Spleen (tissue), 11 donors: Measurements from ENCODE around the gene LYRM2. TPM values are rescaled to one million over a fixed set of nuclear protein-coding genes. Genes with fewer than 3 reads are reported as not detected.

ENCODE experiments used
- DNase-seq: peaks from one replicate; pipeline ENCODE4 v3.0.0-alpha.2; 2020
- H3K27ac ChIP-seq, 8 donors: fragments of 200-600 bp; sonication (generic) in 7 of 8; 1 replicate in 4 of 8; 2 replicates in 4 of 8; pipeline versions ENCODE4 v1.5.0 to v1.8.0; 2016 to 2021; ENCODE audit warnings: inconsistent platforms in 4 of 8, mild to moderate bottlenecking in 4 of 8, moderate library complexity in 1 of 8
- H3K27me3 ChIP-seq, 7 donors: fragments of 200-600 bp; sonication (generic) in 6 of 7; replicated peaks in 1 of 7; 1 replicate in 4 of 7; 2 replicates in 3 of 7; pipeline versions ENCODE4 v1.5.0 to v1.8.0; 2016 to 2021; ENCODE audit warnings: inconsistent platforms in 3 of 7, mild to moderate bottlenecking in 1 of 7
- H3K36me3 ChIP-seq, 6 donors: fragments of 200-600 bp; sonication (generic) in 5 of 6; 1 replicate in 4 of 6; 2 replicates in 2 of 6; pipeline versions ENCODE4 v1.5.0 to v1.8.0; 2016 to 2021; ENCODE audit warnings: inconsistent platforms in 2 of 6
- H3K4me1 ChIP-seq, 6 donors: fragments of 200-600 bp; sonication (generic) in 5 of 6; 1 replicate in 3 of 6; 2 replicates in 3 of 6; pipeline versions ENCODE4 v1.5.0 to v1.8.0; 2016 to 2021; ENCODE audit warnings: inconsistent platforms in 3 of 6
- H3K4me3 ChIP-seq, 8 donors: fragments of 200-600 bp; sonication (generic) in 7 of 8; 1 replicate in 4 of 8; 2 replicates in 4 of 8; pipeline versions ENCODE4 v1.5.0 to v1.8.0; 2016 to 2021; ENCODE audit warnings: inconsistent platforms in 4 of 8, mild to moderate bottlenecking in 4 of 8, moderate library complexity in 2 of 8
- H3K9me3 ChIP-seq, 8 donors: fragments of 200-600 bp; sonication (generic) in 7 of 8; 1 replicate in 4 of 8; 2 replicates in 4 of 8; pipeline versions ENCODE4 v1.5.0 to v1.8.0; 2016 to 2021; ENCODE audit warnings: inconsistent platforms in 4 of 8
- CTCF ChIP-seq, 11 experiments: fragments of 200-600 bp in 7 of 11; fragments of 450-650 bp in 4 of 11; sonication (generic) in 4 of 11; IDR thresholded peaks in 8 of 11; conservative IDR thresholded peaks in 3 of 11; 1 replicate in 7 of 11; 2 replicates in 4 of 11; pipeline versions ENCODE4 v1.4.0 to v1.8.0; 2016 to 2021; ENCODE audit warnings: antibody characterized with exemption in 11 of 11, inconsistent platforms in 4 of 11, mild to moderate bottlenecking in 1 of 11
- POLR2A ChIP-seq, 3 donors: fragments of 450-650 bp; IDR thresholded peaks; one replicate each; pipeline ENCODE4 v1.5.1; 2017; ENCODE audit warnings: antibody characterized with exemption in 3 of 3, mild to moderate bottlenecking in 1 of 3
- POLR2AphosphoS5 ChIP-seq, 3 donors: sonication (generic); formaldehyde crosslinking; IDR thresholded peaks; one replicate each; pipeline ENCODE4 v1.5.1; 2017; ENCODE audit warnings: antibody characterized with exemption in 3 of 3
- WGBS, 5 donors: extraction: QIAGEN DNeasy Blood & Tissue Kit in 3 of 5; methylation state at CpG; one replicate each; pipeline versions ENCODE4 v1.1.5 to v1.1.7; 2013 to 2018; 5-methylcytosine and 5-hydroxymethylcytosine counted together
- intact Hi-C: fragments of 100-400 bp; cut with DNase I; formaldehyde crosslinking; loops from one replicate; pipeline ENCODE4 v1.15.0; 2023; ENCODE audit warnings: low total_unique reads
- polyA plus RNA-seq, 3 donors: library from polyadenylated mRNA; stranded (reverse); fragments of 200-250 nt; gene quantifications; one replicate each; pipeline ENCODE4 v1.2.1, GENCODE V29; 2013
- total RNA-seq, 7 donors: library from RNA; depleted of rRNA in 3 of 7; stranded (reverse); fragments of >200 nt in 3 of 7; fragmentation: NEBNext Ultra II Directional in 4 of 7; extraction: Animal tissue kit (Norgen Biotek cat#: 25700) in 4 of 7; gene quantifications; one replicate each; pipeline versions ENCODE4 v1.1.0 to v1.2.1, GENCODE V29; 2016 to 2021
- donor health status: healthy with polysubstance abuse.
- donor health status: DM: no; HTN: no; CAD: no; lungs with moderate emphysema.
- donor health status: DM: no; HTN: no; CAD: no.
- donor health status: Bipolar disorder and iron deficiency.
- donor health status: healthy.
- donor health status: DM: no; HTN: no; CAD: no.
- donor health status: DM: yes; HTN: yes; CAD: no.

The LYRM2 gene
- total and polyA plus RNA-seq, 10 donors: 12.7 to 31.8 (median 24.7) TPM

GRCh38 chr6:89678531-89678930, 40.0 kb upstream of the LYRM2 start:
- Histone ChIP-seq H3K27me3 (no peaks in the 10 kb centered on the region), H3K27ac (no peak overlapping the region), H3K4me3 (no peak overlapping the region), H3K4me1 (no peaks in the 10 kb centered on the region), H3K36me3 (peaks cover 8 to 100% (median 95%) of the 10 kb centered on the region in 6 donors), H3K9me3 (no peaks in the 10 kb centered on the region)
- intact Hi-C loops: no loop called here
- no peak for TF ChIP-seq POLR2A (IDR thresholded peaks at IDR 0.05)
- TF ChIP-seq POLR2AphosphoS5 (IDR thresholded peaks at IDR 0.05): no peak
- TF ChIP-seq CTCF (IDR thresholded peaks at IDR 0.05 in 8 of 11, conservative IDR thresholded peaks at IDR 0.05 in 3 of 11): no peak
- no peak for DNase-seq
- 95 to 100% (median 96%) methylated on average over 3 of the region's 3 CpGs for WGBS, 5 donors

GRCh38 chr6:89675949-89676748, 37.6 kb upstream of the LYRM2 start:
- 82 to 89% (median 84%) methylated on average over 7 of the region's 7 CpGs for WGBS, 5 donors
- H3K27me3 ChIP-seq: no peaks in the 10 kb centered on the region
- H3K36me3 ChIP-seq: peaks cover 10 to 100% (median 98%) of the 10 kb centered on the region in 6 donors
- H3K4me1 ChIP-seq: no peaks in the 10 kb centered on the region
- no peaks in the 10 kb centered on the region for H3K9me3 ChIP-seq
- H3K4me3 ChIP-seq: no peak overlapping the region
- DNase-seq: no peak
- H3K27ac ChIP-seq: no peak overlapping the region
- intact Hi-C loops: no loop called here
- TF ChIP-seq CTCF (IDR thresholded peaks at IDR 0.05 in 8 of 11, conservative IDR thresholded peaks at IDR 0.05 in 3 of 11) (no peak), POLR2AphosphoS5 (IDR thresholded peaks at IDR 0.05) (no peak), POLR2A (IDR thresholded peaks at IDR 0.05) (no peak)

- Histone ChIP-seq H3K4me3 (no peak overlapping the region), H3K27me3 (no peaks in the 10 kb centered on the region), H3K4me1 (no peaks in the 10 kb centered on the region), H3K9me3 (no peaks in the 10 kb centered on the region), H3K36me3 (peaks cover 14 to 100% (median 88%) of the 10 kb centered on the region in 6 donors), H3K27ac (no peak overlapping the region)
- no peak for DNase-seq
- WGBS, 5 donors: 94 to 99% (median 95%) methylated on average over 7 of the region's 7 CpGs
- TF ChIP-seq POLR2AphosphoS5 (IDR thresholded peaks at IDR 0.05) (no peak), POLR2A (IDR thresholded peaks at IDR 0.05) (no peak), CTCF (IDR thresholded peaks at IDR 0.05 in 8 of 11, conservative IDR thresholded peaks at IDR 0.05 in 3 of 11) (no peak)
- intact Hi-C loops: no loop called here
These were observed 32.5 kb upstream of the LYRM2 start for GRCh38 chr6:89670935-89671565.

GRCh38 chr6:89669002-89669401, 30.5 kb upstream of the LYRM2 start:
- 68 to 82% (median 75%) methylated on average over 6 of the region's 6 CpGs for WGBS, 5 donors
- Histone ChIP-seq H3K36me3 (peaks cover 6 to 100% (median 82%) of the 10 kb centered on the region in 6 donors), H3K27ac (no peak overlapping the region), H3K4me3 (no peak overlapping the region), H3K4me1 (no peaks in the 10 kb centered on the region), H3K27me3 (no peaks in the 10 kb centered on the region), H3K9me3 (no peaks in the 10 kb centered on the region)
- no peak for DNase-seq
- TF ChIP-seq POLR2A (IDR thresholded peaks at IDR 0.05): no peak
- no peak for TF ChIP-seq CTCF (IDR thresholded peaks at IDR 0.05 in 8 of 11, conservative IDR thresholded peaks at IDR 0.05 in 3 of 11)
- no peak for TF ChIP-seq POLR2AphosphoS5 (IDR thresholded peaks at IDR 0.05)
- intact Hi-C loops: no loop called here
